GM19467 (cell line): ENCODE results near the gene MYO18A.
"Not testable (repeated sequence)": the region's sequence is repeated elsewhere in the genome, so short reads cannot be mapped to it uniquely, and the experiment has no call there.

Experiments used
- ATAC-seq: cut with Tn5 transposase; IDR thresholded peaks from one replicate; pipeline ENCODE4 v1.9.1; 2021; ENCODE audit warnings: mild to moderate bottlenecking, moderate library complexity; ENCODE audit not compliant: unreplicated experiment

Gene MYO18A

DNA sequence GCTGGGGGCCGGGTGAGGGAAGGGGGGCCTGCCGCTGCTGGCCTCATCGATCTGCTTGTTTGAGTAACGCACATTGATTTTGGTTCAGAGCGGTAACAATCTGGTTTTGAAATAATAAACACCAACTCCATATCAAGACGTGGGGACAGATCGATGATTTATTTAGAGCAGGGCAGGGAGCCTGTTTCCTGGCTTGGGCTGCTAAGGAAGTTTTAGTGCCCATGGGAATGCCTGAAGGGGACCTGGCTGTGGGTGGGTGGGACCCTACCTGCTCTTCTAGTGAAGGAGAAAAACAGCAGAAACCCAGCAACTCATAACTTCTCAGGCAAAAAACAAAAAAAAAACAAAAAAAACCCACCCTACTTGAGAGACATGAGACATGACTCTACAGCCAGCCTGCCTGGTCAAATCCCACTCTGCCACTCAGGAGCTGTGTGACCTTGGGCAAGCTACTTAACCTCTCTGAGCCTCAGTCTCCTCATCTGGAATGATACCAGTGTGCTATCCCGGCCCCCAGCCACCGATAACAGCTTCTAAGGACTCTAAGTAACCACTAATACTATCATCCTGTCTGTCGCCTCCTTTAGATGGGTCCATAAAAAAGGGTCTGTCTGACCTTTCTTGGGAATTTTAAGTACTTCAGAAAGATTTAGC lies 71.2 kb downstream of the MYO18A start:
- ATAC-seq: no peak

DNA sequence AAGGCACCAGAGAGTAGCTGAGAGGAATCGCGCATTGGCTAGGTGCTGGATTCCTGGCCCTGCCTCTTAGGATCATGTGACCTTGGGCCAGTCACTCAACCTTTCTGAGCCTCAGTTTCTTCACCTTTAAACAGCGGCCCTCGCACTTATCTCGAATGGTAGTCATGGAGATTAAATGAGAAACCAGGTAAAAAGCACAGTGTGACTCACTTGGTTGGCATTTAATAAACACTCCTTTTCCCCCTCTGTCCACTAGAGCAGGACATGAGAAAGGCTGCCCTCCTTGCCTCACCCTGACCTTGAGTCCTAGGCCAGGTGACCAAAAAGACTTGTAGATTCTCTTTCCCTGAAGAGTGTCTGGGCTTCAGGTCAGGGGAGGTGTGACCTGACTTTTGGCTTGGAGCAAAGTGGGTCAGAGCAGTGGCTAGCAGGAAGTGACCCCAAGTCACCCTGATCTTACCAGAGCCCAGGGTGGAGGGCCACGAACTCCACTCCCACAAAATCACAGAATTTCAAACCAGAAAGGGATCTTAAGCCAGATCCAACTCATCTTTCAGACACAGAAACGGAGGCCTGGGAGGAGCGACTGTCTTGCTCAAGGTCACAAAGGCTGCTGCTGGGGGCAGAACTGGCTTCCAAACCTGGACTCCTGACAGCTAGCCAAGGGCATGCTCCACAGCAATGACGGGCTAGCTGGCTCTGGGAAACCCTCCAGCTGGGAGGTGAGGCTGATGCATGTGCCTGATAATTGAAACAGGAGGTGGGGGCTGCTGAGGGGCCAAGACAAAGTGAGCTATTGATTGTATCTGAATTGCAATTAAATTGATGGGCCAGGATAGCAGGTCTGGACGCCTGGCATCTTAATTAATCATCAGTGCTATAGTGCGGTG lies 72.0 kb downstream of the MYO18A start:
- no peak for ATAC-seq

DNA sequence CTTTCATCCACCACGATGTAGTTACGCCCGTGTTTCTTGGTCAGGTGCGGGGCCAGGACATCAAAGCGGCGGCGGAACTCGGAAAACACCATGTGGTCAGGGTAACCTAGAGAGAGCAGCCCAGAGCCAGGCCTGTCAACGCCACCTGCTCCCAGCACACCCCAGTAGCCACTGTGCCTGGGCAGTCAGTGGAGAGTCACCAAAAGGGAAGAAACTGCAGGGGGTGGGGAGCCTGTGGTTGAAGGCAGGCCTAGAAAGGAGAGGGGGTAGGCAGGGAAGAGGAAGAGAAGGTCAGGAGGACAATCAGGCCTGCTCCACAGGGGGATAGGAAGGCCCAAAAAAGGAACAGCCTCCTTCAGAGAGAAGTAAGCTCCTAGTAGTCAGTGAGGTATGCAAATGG lies 73.1 kb downstream of the MYO18A start:
- no peak for ATAC-seq

DNA sequence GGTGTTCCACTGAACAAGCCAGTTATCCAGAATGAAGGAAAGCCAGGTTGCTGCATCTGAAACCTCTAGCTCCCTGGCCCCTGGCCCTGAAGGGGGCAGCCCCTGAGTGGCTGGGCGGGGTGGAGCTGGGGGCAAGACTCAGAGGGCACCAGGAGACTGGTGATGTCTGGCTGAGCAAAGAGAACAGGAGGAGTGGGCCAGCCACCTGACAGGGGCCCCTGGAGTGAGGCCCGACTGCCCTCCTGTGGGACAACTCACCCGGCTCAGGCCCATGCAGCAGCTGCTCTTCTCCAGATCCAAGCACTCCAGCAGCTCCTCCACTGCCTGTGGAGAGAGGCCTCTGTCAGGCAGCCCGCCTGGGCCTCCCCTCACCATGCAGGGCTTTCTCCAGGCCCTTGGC lies 76.9 kb downstream of the MYO18A start:
- no peak for ATAC-seq

DNA sequence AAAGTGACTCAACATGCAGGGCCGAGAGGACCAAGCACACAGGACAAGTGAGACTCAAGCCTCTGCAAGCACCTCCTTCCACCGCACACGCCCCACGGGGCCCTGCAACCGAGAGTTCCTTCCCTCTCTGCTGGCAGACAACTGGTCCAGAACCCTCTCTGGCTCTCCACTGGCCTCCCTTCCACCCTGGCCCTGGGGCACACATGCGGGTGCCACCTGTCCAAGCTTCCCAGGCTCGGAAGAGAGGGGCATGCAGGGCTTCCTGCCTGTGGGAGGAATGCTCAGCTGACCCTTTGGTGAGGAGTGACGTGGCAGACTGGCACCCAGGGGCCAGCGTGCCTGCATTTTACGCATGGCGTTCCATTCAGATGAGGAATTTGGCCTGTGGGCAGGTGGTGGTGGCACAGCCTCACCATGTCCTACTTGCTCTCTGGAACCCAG lies 77.4 kb downstream of the MYO18A start:
- no peak for ATAC-seq

DNA sequence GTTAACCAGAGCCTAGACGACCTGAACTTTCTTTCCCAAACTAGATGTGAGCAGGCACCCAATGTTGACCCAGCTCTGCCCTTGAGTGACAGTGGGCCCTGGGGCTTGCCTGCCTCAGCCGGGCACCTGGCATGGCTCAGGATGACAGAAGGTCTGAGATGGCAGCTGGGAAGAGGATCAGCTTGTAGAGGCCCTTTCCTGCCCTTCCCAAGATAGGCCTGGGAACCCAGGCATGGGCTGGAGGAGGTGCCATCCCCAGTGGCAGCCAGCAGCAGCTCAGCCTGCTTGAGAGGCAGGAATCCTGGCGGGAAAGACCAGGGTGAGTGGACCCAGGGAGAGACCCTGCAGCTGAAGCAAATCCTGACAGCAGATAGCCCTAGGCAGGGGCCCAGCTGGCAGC lies 78.2 kb downstream of the MYO18A start:
- ATAC-seq: no peak

DNA sequence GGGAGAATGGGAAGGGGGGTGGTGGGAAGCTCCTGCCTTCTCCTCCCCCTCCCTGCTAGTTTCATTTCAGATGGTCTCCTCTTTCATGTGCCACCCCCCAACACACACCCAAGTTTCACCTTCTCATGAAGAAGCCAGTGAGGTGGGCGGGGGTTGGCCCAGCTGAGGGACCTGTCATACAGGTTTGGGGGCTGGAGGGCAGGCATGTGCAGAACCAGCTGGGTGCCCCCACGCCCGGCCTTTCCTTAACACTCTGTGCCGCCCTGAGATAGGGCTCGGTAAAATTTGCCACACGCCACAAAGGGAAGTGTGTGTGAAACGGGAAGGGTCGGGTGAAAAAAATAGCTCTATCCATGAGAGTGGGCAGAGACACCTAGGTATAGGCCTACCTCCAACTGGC lies 79.9 kb downstream of the MYO18A start:
- no peak for ATAC-seq

DNA sequence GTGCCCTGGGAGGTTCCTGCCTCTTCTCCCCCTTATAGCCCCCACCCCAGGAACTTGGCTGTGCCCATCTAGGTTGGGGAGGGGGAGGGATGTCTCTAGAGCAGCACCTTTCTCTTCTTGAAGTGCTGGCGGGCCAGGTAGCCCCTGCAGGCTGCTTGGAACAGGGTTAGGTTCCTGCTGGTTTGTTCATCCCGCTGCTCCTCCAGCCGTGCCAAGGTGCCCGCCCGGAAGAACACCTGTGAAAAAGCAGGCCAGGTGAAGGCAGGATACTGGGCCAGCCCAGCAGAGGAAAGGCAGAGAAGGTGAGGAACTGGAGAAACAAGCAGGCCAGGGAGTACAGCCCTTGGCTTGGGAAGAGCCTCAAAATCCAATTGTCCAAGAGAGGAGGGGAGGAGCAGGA lies 80.7 kb downstream of the MYO18A start:
- no peak for ATAC-seq

DNA sequence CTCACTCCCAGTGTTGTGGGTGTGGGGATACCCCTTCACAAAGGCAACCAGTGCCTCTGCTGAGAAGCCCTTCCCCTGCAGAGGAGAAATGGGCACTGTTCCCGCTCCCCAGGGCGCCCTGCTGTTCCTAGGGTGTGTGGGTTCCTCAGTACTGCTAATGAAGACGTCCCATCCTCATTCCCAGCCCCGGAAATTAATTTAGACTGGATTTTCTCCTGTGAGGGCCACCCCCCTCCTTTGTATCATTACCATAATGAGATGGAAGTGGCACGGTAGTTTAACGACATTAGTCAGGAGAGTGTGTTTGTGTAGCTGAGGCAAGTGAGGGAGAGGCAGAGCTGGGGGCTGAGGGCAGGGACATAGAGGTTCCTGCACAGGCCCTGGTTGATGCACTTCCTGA lies 84.1 kb downstream of the MYO18A start:
- ATAC-seq: no peak

DNA sequence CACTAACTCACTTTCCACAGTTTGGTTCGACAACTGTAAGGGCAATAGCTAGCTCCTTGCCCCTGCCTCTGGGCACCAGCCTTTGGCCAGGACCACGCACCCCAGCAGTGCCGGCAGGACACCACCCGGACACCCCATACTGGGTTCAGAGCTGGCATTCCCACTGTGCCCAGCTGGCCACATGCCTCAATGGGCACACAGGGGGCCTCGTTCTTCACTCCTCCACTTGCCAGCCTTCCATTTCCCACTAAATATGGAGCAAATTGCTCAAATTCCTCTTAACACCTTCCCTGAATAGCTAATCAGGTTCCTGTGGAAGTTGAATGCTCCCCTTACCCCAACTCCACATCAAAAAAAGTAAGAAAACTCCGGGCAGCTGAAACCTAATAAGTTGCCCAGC lies 84.8 kb downstream of the MYO18A start:
- ATAC-seq: no peak

DNA sequence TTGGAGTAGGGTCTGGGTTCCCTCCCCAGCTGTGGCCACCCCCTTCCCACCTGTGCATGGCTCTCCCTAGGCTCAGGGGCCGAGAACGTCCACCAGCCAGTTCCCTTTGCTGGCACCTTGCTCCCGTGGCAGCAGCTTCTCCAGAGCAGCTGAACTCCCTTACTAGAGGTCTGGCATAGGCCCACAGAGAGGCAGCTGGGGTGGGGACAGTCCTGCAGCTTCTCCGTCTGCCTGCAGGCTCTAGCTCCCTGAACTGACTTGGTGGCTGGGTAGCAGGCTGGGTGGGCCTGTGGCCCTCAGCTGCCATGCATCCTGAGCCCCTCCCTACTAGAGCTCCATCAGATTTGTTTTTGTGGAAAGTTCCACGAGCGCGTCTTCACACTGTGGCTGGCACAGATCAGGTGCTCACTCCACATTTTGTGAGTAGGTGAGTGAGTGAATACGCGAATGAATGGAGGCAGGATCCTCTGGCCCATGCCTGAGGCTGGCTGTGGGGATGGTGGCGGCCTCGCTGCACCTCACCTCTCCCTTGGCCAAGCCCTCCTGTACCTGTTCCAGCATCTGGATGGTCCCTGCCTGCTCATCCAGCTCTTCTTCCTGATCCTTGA lies 86.0 kb downstream of the MYO18A start:
- ATAC-seq: no peak

DNA sequence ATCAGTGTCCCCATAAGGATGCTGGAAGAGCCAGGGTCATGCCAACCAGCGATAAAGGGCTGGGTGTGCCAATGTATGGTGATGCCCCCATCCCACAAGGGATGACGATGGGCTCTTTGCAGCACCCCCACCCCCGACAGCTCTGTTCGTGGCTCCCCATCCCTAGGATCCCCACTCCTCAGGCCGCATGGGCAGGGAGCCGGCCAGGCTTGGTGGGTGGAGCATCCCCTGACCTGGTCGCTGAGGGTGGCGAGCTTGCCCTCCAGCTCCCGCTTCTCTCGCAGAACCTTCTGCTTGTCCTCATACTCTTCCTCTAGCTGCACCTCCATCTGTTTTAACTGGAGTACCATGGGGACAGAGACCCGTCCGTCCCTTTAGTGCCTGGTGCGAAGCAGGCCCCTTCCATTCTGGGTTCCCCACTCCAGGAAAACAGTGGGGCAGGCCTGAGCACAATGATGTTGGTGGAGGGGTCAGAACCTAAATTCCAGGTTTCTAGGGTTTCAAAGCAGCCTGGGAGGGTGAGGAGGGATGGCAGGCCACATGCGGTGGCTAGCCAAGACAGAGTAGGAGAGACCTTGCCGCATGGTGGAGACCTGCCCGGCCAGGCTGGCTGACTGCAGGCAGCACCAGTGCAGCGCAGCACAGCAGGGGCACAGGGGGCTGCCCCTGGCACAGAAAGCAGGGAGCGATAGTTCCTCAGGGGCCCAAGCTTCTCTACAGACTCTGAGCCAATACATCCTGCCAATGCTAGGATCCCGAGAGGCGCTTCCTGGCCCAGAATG lies 86.9 kb downstream of the MYO18A start:
- no peak for ATAC-seq

DNA sequence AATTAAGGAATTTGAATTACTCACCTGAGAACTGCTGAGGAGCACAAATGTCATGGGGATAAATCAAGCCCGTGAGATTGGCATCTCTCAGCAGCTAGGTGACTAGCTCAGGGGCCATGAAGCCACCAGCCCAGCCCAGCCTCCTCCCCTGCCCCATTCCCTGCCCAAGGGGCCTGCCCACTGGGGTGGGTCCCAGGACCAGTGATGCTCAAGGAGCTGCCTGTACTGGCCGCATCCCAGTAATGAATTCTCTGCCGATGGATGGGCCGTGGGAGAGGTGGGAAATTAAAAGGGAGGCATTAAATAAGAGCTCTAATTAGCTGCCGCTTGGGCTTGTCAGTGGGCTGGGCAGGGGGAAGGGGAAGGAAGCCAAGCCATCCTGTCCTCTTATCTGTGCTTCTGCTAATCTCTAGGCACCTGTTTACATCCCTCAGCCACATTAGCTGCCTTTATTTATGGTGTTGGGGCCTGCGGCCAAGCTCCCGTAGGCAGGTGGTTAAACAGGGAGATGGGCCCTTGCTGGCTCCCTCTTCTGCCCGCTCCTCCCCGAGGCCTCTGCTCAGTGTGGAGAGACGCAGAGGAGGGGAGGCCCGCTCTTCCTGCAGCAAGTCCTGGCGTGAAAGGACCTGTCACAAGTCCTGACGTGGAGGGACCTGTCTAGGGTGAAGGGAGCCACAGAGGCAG lies 88.5 kb downstream of the MYO18A start:
- ATAC-seq: no peak

DNA sequence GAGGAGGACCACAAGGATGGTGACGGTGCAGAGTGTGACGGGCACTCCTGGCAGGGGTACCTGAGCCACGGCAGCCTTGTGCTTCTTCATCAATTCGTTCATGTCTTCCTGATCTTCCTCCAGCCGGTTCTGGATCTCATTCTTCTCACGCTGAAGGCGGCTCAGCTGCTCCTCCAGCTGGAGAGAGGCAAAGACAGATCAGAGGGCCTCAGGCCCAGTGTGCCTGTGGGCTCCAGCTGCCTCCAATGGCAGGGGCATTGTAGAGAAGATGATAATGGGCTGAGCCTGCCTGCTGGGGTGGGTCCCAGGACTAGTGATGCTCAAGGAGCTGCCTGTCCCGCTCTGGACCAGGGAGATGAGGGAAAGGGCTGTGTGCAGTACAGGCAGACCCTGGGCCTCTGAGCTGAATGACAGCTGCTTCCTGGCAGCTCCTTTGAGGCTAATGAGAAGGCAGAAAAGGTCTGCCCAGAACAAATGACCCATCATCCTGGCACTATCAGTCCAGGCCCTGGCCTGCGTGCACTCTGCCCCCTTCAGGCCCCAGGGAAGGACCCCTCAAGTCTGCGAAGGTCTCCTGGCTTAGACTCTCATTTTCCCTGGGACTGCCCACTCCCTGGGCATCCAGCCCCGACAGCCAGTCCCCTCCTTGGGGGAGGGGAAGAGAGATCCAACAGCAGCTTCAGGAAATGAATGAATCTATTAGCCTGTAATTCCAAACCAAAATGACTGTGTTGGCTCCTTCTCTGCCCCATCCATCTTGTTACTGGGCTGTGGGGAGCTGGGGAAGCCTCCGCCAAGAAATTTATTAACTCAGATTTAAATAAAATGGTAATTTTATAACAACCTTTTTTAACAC lies 89.2 kb downstream of the MYO18A start:
- ATAC-seq: no peak

DNA sequence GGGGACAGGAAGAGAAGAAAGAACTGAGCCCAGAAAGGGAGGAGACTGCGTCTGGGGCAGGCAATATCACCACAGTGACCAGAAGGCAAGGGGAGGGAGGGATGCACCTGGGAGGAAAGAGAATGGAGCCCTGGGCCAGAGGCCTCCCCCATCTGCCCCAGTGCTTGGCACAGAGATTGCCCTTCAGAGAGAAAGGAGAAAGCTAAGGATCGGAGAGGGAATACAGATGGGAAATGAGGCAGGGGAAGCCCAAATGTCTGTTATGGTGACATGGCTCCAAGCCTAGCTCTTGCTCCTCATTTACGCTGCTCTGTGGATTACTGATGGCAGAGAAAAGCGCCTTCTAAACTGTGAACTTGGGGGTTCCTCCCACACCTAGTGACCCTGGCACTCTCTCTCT lies 90.1 kb downstream of the MYO18A start:
- no peak for ATAC-seq

DNA sequence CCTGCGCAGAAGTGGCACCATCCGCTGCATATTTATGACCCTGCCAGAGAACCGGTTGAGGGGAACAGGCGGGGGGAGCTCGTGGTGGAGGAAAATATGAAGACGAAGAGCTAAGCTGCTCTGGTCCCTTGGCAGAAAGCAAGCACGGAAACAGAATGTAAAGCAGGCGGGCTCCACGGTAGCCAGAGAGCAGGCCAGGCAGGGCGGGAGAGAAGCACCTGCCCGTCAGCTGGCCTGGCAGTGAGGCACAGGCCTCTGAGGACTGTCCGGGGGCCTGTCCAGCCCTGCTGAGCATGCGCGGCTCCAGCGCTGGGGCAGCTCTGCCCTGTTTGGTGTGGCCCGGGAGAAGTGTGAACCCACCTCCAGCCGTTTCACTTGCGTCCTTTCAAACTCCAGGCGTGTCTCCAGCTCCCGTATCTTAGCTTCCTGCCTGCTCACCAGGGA lies 90.6 kb downstream of the MYO18A start:
- no peak for ATAC-seq

DNA sequence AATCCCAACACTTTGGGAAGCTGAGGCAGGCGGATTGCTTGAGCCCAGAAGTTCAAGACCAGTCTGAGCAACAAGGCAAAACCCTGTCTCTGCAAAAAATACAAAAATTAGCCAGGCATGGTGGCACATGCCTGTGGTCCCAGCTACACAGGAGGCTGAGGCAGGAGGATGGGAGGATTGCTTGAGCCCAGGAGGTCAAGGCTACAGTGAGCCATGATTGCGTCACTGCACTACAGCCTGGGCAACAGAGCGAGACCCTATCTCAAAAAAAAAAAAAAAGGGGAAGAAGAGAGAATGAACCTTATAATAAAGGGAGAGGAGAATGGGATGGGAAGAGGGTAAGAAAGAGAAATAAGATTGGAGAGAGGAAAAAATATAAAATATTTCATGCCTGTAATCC lies 91.4 kb downstream of the MYO18A start:
- not testable (repeated sequence) for ATAC-seq

DNA sequence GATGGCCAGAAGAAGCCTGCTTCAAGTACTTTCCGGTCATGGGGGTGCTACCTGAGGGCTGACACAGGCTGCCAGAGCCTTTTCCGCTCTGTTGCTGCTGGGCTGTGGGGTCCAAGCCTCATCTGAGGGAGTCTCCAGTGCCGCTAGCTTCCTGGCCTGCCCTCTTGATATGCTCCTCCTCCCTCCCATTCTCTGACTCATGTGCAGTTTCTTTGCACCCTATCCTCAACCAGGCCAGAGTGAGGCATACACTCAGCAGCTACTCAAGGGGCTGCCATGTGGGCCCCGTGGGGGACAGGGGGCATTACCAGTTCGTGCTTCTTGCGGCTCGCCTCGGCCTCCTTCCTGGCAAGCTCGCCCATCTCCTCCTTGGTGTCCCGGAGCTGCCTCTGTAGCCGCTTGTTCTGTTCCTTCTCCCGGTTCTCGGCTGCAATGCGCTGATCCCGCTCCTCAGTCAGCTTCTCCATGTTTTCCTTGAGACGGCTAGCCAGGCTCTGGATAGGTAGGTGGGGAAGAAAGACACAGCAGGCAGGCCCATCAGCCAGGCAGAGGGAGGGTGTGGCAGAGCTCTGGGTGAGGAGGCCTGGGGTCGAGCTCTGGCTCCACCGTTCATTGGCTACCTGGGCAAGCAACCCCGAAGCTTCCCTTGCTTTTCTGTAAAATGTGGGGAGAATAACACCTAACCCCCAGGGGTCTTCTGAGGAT lies 93.4 kb downstream of the MYO18A start:
- ATAC-seq: no peak

DNA sequence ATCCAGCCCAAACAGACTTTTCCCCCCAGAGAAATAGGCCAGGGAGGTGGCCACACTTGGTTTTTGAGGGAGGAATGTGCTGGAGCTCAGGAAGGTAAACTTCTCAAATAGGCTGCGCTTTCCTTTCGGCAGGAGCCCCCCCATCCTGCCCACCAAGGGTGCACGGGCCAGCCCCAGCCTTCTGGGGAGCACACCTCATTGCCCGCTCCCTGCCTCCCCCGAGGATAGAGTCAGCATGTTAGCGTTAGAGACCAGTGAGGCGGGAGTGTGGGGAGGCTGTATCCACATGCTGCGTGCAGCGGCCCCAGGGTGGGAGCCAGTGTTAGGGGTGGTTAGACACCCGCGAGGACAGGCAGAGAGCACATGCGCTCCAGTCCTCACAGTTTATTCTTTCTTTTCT lies 95.0 kb downstream of the MYO18A start:
- no peak for ATAC-seq
